Measurements from ENCODE around the gene TMEM88. TPM values are rescaled to one million over a fixed set of nuclear protein-coding genes. Genes with fewer than 3 reads are reported as not detected.

Gene TMEM88
- total and polyA plus RNA-seq, 2 donors (not counting 1 experiment from before 2014, with no cell fraction given) = 5.1 to 9.5 TPM

GRCh38 chr17:7887482-7888183 is 32.8 kb downstream of the TMEM88 start:
- Mint-ChIP-seq H3K27me3 (no peaks in the 10 kb centered on the region), H3K9me3 (ENCODE audit: insufficient read depth) (no peaks in the 10 kb centered on the region), H3K4me1 (peaks cover 3% of the 10 kb centered on the region), H3K4me3 (no peak overlapping the region), H3K27ac (no peak overlapping the region)
- H3K9ac ChIP-seq (ENCODE audit: low read length) = peak overlapping the region; percentile 68
- POLR2A ChIA-PET = no interaction called here
- peak overlapping the region; percentile 65 to 95 (median 79) for H3K4me3 ChIP-seq (ENCODE audit: control extremely low read depth in 1 of 5, extremely low read depth in 1 of 5, insufficient read depth in 1 of 5, low read depth in 2 of 5, low read length in 4 of 5)
- H3K9me3 ChIP-seq (ENCODE audit: control extremely low read depth in 1 of 3, control insufficient read depth in 2 of 3, insufficient read depth in 1 of 3, low read length in 2 of 3) = no peaks in the 10 kb centered on the region
- peaks cover 0 to 8% of the 10 kb centered on the region in 2 experiments for H3K36me3 ChIP-seq (replicated peaks in 1 of 2; ENCODE audit: control extremely low read depth in 1 of 2, control insufficient read depth in 1 of 2, extremely low read depth in 1 of 2, insufficient read depth in 2 of 2, low read length in 1 of 2)
- H3K27me3 ChIP-seq (replicated peaks in 1 of 4; ENCODE audit: control extremely low read depth in 1 of 4, control insufficient read depth in 3 of 4, insufficient read depth in 4 of 4, low read length in 3 of 4) = no peaks in the 10 kb centered on the region
- peak overlapping the region; percentile 86 for H3K4me2 ChIP-seq (replicated peaks; ENCODE audit: low read depth, low read length, poor library complexity, severe bottlenecking)
- H3K4me1 ChIP-seq (ENCODE audit: control insufficient read depth in 2 of 2, insufficient read depth in 2 of 2, low read length in 2 of 2) = peaks cover 19 to 36% of the 10 kb centered on the region in 2 donors
- TF ChIP-seq CTCF (IDR thresholded peaks at IDR 0.05) (no peak), EZH2 (IDR thresholded peaks at IDR 0.05; ENCODE audit: borderline replicate concordance, insufficient read depth, low read depth, low read length, poor library complexity, severe bottlenecking) (no peak)
- WGBS (ENCODE audit: insufficient coverage) = under 1% methylated on average over 29 of the region's 35 CpGs
- CTCF ChIA-PET = no interaction called here
- peak overlapping the region; percentile 93 for H2AFZ ChIP-seq (ENCODE audit: insufficient read depth, low read depth, low read length, poor library complexity, severe bottlenecking)
- DNase-seq (peak; percentile 86), ATAC-seq (ENCODE audit: low read depth) (peak; percentile 75)
- peak overlapping the region; percentile 46 to 68 for H3K27ac ChIP-seq (ENCODE audit: low read length in 2 of 2)
- H3K79me2 ChIP-seq (ENCODE audit: control insufficient read depth, insufficient read depth, low read length) = peaks cover 14% of the 10 kb centered on the region
- H4K20me1 ChIP-seq (ENCODE audit: control insufficient read depth, insufficient read depth, low read length, poor library complexity, severe bottlenecking) = no peaks in the 10 kb centered on the region
- intact Hi-C loops (cut with micrococcal nuclease) = loop anchor here (1.0 to 10.0 kb wide), 5 partner anchors 28 to 143 kb away; partner anchors contain the start of genes CNTROB and NAA38
